Measurements from ENCODE around the gene SEC14L5. TPM values are rescaled to one million over a fixed set of nuclear protein-coding genes. Genes with fewer than 3 reads are reported as not detected.

SEC14L5 gene
- total and polyA plus RNA-seq, 2 experiments from 2014 or later, result 0.21 TPM; not detected in 1

GRCh38 chr16:5006348-5007193, 48.4 kb downstream of the SEC14L5 start:
- TF ChIP-seq CTCF (IDR thresholded peaks at IDR 0.05; ENCODE audit: low read depth, low read length), result no peak
- DNase-seq (ENCODE audit: low read depth in 1 of 2, low spot score in 1 of 2), result no peak
- Histone ChIP-seq H3K9me3 (ENCODE audit: low read depth) (no peaks in the 10 kb centered on the region), H3K27me3 (no peaks in the 10 kb centered on the region), H3K4me3 (no peak overlapping the region), H3K36me3 (no peaks in the 10 kb centered on the region), H3K27ac (no peak overlapping the region), H3K4me1 (ENCODE audit: low read depth) (peaks cover 9% of the 10 kb centered on the region)

DNA sequence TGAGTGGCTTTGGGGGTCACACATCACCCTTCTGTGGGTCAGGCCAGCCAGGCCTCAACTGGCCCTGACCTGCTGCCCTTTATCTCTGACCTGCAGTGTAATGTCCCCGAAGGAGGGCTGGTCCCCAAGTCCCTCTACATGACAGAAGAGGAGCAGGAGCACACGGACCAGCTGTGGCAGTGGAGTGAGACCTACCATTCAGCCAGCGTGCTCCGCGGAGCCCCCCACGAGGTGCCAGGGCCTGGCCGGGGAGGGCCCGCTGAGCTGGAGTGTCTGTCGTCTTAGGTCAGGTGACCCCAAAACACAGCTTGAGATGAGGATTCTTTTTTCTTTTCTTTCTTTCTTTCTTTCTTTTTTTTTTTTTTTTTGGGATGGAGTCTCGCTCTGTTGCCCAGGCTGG, 49.1 kb downstream of the SEC14L5 start:
- peaks cover 9% of the 10 kb centered on the region for H3K4me1 ChIP-seq (ENCODE audit: low read depth)
- no peaks in the 10 kb centered on the region for H3K36me3 ChIP-seq
- no peak overlapping the region for H3K4me3 ChIP-seq
- no peaks in the 10 kb centered on the region for H3K27me3 ChIP-seq
- H3K9me3 ChIP-seq (ENCODE audit: low read depth), result no peaks in the 10 kb centered on the region
- no peak overlapping the region for H3K27ac ChIP-seq
- no peak for TF ChIP-seq CTCF (IDR thresholded peaks at IDR 0.05; ENCODE audit: low read depth, low read length)
- DNase-seq (ENCODE audit: low read depth in 1 of 2, low spot score in 1 of 2), result no peak

- H3K4me3 ChIP-seq, result no peak overlapping the region
- H3K27me3 ChIP-seq, result no peaks in the 10 kb centered on the region
- no peaks in the 10 kb centered on the region for H3K9me3 ChIP-seq (ENCODE audit: low read depth)
- no peak overlapping the region for H3K27ac ChIP-seq
- H3K4me1 ChIP-seq (ENCODE audit: low read depth), result peaks cover under 1% of the 10 kb centered on the region
- no peak for DNase-seq (ENCODE audit: low read depth in 1 of 2, low spot score in 1 of 2)
- no peak for TF ChIP-seq CTCF (IDR thresholded peaks at IDR 0.05; ENCODE audit: low read depth, low read length)
- H3K36me3 ChIP-seq, result no peaks in the 10 kb centered on the region
These were observed 50.2 kb downstream of the SEC14L5 start for GRCh38 chr16:5008311-5008731.

DNA sequence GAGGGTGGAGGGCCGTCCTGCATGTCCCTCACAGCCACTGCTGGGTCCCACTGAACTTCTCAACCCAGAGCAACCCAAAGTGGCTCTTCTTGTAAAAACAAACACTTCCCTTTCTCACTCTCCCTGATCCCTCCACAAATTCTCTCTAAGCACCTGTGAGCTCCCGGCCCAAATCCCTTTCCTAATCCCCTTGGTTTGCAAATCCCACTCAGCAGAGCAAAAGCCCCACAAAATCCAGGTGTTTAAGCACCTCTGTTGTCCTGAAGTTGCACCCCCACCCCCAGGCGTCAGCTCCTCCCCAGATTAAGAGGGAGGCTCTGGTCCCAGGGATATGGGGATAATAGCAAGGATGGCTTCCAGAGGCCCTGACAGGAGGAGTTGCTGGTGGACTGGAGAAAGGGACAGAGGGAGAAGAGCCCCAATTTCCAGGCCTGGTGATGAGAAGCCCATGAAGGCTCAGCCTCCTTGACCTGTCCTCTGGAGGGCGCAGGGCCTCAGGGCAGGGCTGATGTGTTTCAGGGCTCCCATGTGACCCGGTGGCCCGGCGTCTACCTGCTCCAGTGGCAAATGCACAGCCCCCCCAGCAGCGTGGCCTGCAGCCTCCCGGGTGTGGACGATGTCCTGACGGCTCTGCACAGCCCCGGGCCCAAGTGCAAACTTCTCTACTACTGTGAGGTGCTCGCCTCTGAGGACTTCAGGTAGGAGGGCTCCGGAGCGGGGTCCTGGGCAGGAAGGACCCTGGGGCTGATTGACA, 52.6 kb downstream of the SEC14L5 start:
- Histone ChIP-seq H3K4me1 (ENCODE audit: low read depth) (no peaks in the 10 kb centered on the region), H3K4me3 (no peak overlapping the region), H3K9me3 (ENCODE audit: low read depth) (no peaks in the 10 kb centered on the region), H3K36me3 (no peaks in the 10 kb centered on the region), H3K27me3 (no peaks in the 10 kb centered on the region), H3K27ac (no peak overlapping the region)
- TF ChIP-seq CTCF (IDR thresholded peaks at IDR 0.05; ENCODE audit: low read depth, low read length), result no peak
- no peak for DNase-seq (ENCODE audit: low read depth in 1 of 2, low spot score in 1 of 2)

DNA sequence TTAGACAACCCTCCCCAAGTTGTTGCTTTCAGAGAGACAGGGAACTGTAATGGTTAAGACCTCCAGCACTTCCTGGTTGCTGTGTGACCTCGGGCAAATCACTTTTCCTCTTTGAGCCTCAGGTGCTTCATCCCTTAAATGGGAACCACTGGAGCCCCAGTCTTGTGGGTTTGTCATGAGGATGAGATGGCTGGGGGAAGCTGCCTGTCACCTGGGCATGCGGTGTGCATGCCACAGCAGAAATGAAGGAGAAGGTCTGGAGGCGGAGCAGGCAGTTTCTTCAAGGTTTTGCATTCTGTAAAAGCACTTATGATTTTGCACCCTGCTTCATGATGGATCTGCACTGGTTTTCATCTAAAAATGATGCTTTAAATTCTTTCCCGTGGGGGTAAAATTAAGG, 53.5 kb downstream of the SEC14L5 start:
- H3K9me3 ChIP-seq (ENCODE audit: low read depth), result no peaks in the 10 kb centered on the region
- no peaks in the 10 kb centered on the region for H3K36me3 ChIP-seq
- H3K4me3 ChIP-seq, result no peak overlapping the region
- TF ChIP-seq CTCF (IDR thresholded peaks at IDR 0.05; ENCODE audit: low read depth, low read length), result no peak
- H3K4me1 ChIP-seq (ENCODE audit: low read depth), result no peaks in the 10 kb centered on the region
- no peak overlapping the region for H3K27ac ChIP-seq
- H3K27me3 ChIP-seq, result no peaks in the 10 kb centered on the region
- no peak for DNase-seq (ENCODE audit: low read depth in 1 of 2, low spot score in 1 of 2)
